GM12878 (cell line): ENCODE measurements around the gene ORM2. TPM values are rescaled to one million over a fixed set of nuclear protein-coding genes. Genes with fewer than 3 reads are reported as not detected.

Source experiments
- ATAC-seq: fragments of 200-7000 bp; cut with Tn5 transposase; 3 replicates; pipeline ENCODE4 v1.9.1; 2020; ENCODE audit warnings: mild to moderate bottlenecking, moderate library complexity
- BruUV-seq: library from RNA; stranded (reverse); fragments of 400-500 nt; replicated peaks from 2 replicates; lab custom pipeline; 2021; lab: Mats Ljungman, UMichigan
- CTCF ChIA-PET: fragments of 300-600 bp; sonication (Branson Sonifier 250); formaldehyde crosslinking; extraction: SDS; loops from one replicate; lab custom pipeline; 2021; ENCODE audit warnings: inconsistent platforms; lab: Yijun Ruan, JAX
- POLR2A ChIA-PET: fragments of 350-600 bp; formaldehyde crosslinking; extraction: SDS; loops from one replicate; lab custom pipeline; 2021; ENCODE audit warnings: inconsistent platforms; lab: Charles Lee
- RAD21 ChIA-PET: fragments of 300-600 bp; sonication (Branson Sonifier 250); formaldehyde crosslinking; loops from one replicate; lab custom pipeline; 2023; ENCODE audit warnings: antibody characterized with exemption; ENCODE audit not compliant: unreplicated experiment; lab: Charles Lee
- SMC1A ChIA-PET: fragments of 300-600 bp; sonication (Branson Sonifier 250); formaldehyde crosslinking; loops from one replicate; lab custom pipeline; 2023; ENCODE audit not compliant: unreplicated experiment, uncharacterized antibody; lab: Charles Lee
- DNase-seq: peaks from one replicate; pipeline ENCODE4 v3.0.0-alpha.2; 2011; ENCODE audit warnings: low read depth, low spot score
- FAIRE-seq: peaks from 3 replicates; lab custom pipeline; 2011; peaks lifted over from hg19 to GRCh38; lab: Jason Lieb, UNC
- H2AFZ ChIP-seq: 2 replicates; pipeline ENCODE4 v1.6.0; 2011; ENCODE audit warnings: low read depth, low read length, control low read depth; ENCODE audit not compliant: control insufficient read depth
- H3K27ac ChIP-seq: 2 replicates; pipeline ENCODE4 v1.5.1; 2011; ENCODE audit warnings: control low read depth; ENCODE audit not compliant: control insufficient read depth, insufficient read depth
- H3K27me3 ChIP-seq, 2 experiments: replicated peaks in 1 of 2; 2 replicates each; pipeline versions ENCODE4 v1.6.0 to v1.6.1; 2011; ENCODE audit warnings: low read length in 1 of 2; ENCODE audit not compliant: control insufficient read depth in 2 of 2, insufficient read depth in 2 of 2
- H3K36me3 ChIP-seq, 2 experiments: 2 replicates each; pipeline ENCODE4 v1.5.1; 2011; ENCODE audit warnings: low read length in 1 of 2; ENCODE audit not compliant: control insufficient read depth in 2 of 2, insufficient read depth in 2 of 2
- H3K4me1 ChIP-seq: 2 replicates; pipeline ENCODE4 v1.6.1; 2011; ENCODE audit warnings: mild to moderate bottlenecking, low read length, moderate library complexity, mixed read lengths; ENCODE audit not compliant: control insufficient read depth, insufficient read depth
- H3K4me2 ChIP-seq: 2 replicates; pipeline ENCODE4 v1.6.0; 2011; ENCODE audit warnings: control low read depth; ENCODE audit not compliant: control insufficient read depth, insufficient read depth
- H3K4me3 ChIP-seq: fragments of 200-600 bp; sonication (generic); 2 replicates; pipeline ENCODE4 v1.5.1; 2016
- H3K79me2 ChIP-seq: 2 replicates; pipeline ENCODE4 v1.6.0; 2011; ENCODE audit warnings: low read length; ENCODE audit not compliant: control insufficient read depth, insufficient read depth
- H3K9ac ChIP-seq: 2 replicates; pipeline ENCODE4 v1.8.0; 2011; ENCODE audit warnings: low read length, control low read depth, mixed read lengths; ENCODE audit not compliant: control insufficient read depth, insufficient read depth
- H3K9me3 ChIP-seq: replicated peaks from 3 replicates; pipeline ENCODE4 v1.5.1; 2011; ENCODE audit warnings: mild to moderate bottlenecking, low read length; ENCODE audit not compliant: control insufficient read depth, insufficient read depth
- H4K20me1 ChIP-seq: 2 replicates; pipeline ENCODE4 v1.6.0; 2011; ENCODE audit not compliant: control insufficient read depth, insufficient read depth
- ATF3 ChIP-seq: IDR thresholded peaks from 2 replicates; pipeline ENCODE4 v1.6.1; 2011; ENCODE audit warnings: low read depth, mild to moderate bottlenecking, low read length, moderate library complexity, borderline replicate concordance; ENCODE audit errors: extremely low read depth
- IKZF2 ChIP-seq, 2 experiments: fragments of 450-650 bp; IDR thresholded peaks; 2 replicates each; pipeline ENCODE4 v1.6.1; 2017; ENCODE audit warnings: mild to moderate bottlenecking in 2 of 2, moderate library complexity in 2 of 2
- KDM1A ChIP-seq: fragments of 200-600 bp; sonication (generic); IDR thresholded peaks from 2 replicates; pipeline ENCODE4 v1.6.1; 2016; ENCODE audit warnings: borderline replicate concordance
- MTA3 ChIP-seq: IDR thresholded peaks from 2 replicates; pipeline ENCODE4 v1.6.1; 2012; ENCODE audit warnings: low read length, inconsistent platforms, borderline replicate concordance
- NKRF ChIP-seq: fragments of 450-650 bp; conservative IDR thresholded peaks from 2 replicates; pipeline ENCODE4 v1.6.1; 2017; ENCODE audit warnings: mild to moderate bottlenecking, moderate library complexity
- NR2C1 ChIP-seq: fragments of 450-650 bp; IDR thresholded peaks from 2 replicates; pipeline ENCODE4 v1.6.1; 2017; ENCODE audit warnings: antibody characterized with exemption, mild to moderate bottlenecking, moderate library complexity
- NR2F1 ChIP-seq: fragments of 450-650 bp; conservative IDR thresholded peaks from 2 replicates; pipeline ENCODE4 v1.6.1; 2017; ENCODE audit warnings: mild to moderate bottlenecking
- PAX8 ChIP-seq: fragments of 450-650 bp; IDR thresholded peaks from 2 replicates; pipeline ENCODE4 v1.6.1; 2017; ENCODE audit warnings: mild to moderate bottlenecking, moderate library complexity
- RCOR1 ChIP-seq: conservative IDR thresholded peaks from 2 replicates; pipeline ENCODE4 v1.6.1; 2012; ENCODE audit warnings: low read depth, low read length, improper control_type of control experiment
- WRNIP1 ChIP-seq: IDR thresholded peaks from 2 replicates; pipeline ENCODE4 v1.6.1; 2011; ENCODE audit warnings: low read depth, low read length, improper control_type of control experiment, borderline replicate concordance
- WGBS: methylation state at CpG from one replicate; pipeline ENCODE4 v1.1.6; 2016; ENCODE audit warnings: low lambda C conversion rate; ENCODE audit not compliant: insufficient replicate concordance, insufficient coverage; ENCODE audit errors: missing lambda C conversion rate; 5-methylcytosine and 5-hydroxymethylcytosine counted together
- in situ Hi-C: fragments of 300-500 bp; cut with MboI; formaldehyde crosslinking; loops from 9 replicates; pipeline ENCODE4 v1.14.3; 2018; ENCODE audit warnings: mixed read lengths
- intact Hi-C: fragments of 100-400 bp; cut with micrococcal nuclease; formaldehyde crosslinking; loops from one replicate; pipeline ENCODE4 v1.14.2; 2022; ENCODE audit not compliant: unreplicated experiment
- polyA plus RNA-seq, 11 experiments: library from polyadenylated mRNA; depleted of rRNA in 4 of 11; unstranded in 6 of 11; stranded (reverse) in 5 of 11; fragments of >200 nt; fragmentation: Nextera tagmentation in 4 of 11; fragmentation: Illumina TruSeq in 1 of 11; extraction: Ambion mirVana in 4 of 11; extraction: Trizol in 1 of 11; gene quantifications; 1 replicate in 1 of 11; 2 replicates in 10 of 11; pipeline versions ENCODE4 v1.2.1 to v1.2.3, GENCODE V29; 2011 to 2016; ENCODE audit warnings: inconsistent platforms in 2 of 11, missing spikeins in 2 of 11, low read depth in 1 of 11
- total RNA-seq, 4 experiments: library from RNA; depleted of rRNA in 3 of 4; stranded (reverse); fragments of >200 nt in 3 of 4; fragmentation: Illumina TruSeq in 1 of 4; extraction: Trizol in 1 of 4; gene quantifications; 2 replicates each; pipeline versions ENCODE4 v1.2.1 to v1.2.3, GENCODE V29; 2013 to 2021
- TF ChIP-seq, protein P1 (sequence below): fragments of 450-650 bp; formaldehyde crosslinking; IDR thresholded peaks from 2 replicates; pipeline ENCODE4 v1.4.0; 2020; ENCODE audit warnings: mild to moderate bottlenecking, moderate library complexity
- TF ChIP-seq, protein P2 (sequence below), 3 experiments: IDR thresholded peaks in 2 of 3; conservative IDR thresholded peaks in 1 of 3; 2 replicates each; pipeline ENCODE4 v1.5.1; 2011; ENCODE audit warnings: low read depth in 3 of 3, low read length in 3 of 3, mild to moderate bottlenecking in 3 of 3, control low read depth in 2 of 3, moderate library complexity in 2 of 3, inconsistent platforms in 1 of 3, mixed read lengths in 1 of 3; ENCODE audit not compliant: control insufficient read depth in 2 of 3, insufficient read depth in 1 of 3; ENCODE audit errors: extremely low read depth in 1 of 3
- TF ChIP-seq, protein P3 (sequence below): IDR thresholded peaks from 2 replicates; pipeline ENCODE4 v1.6.1; 2011; ENCODE audit warnings: mild to moderate bottlenecking, low read depth, low read length, moderate library complexity; ENCODE audit not compliant: insufficient replicate concordance

ORM2 gene
- total and polyA plus RNA-seq, 10 of the 15 experiments (the other 5 are each of a cell fraction or from before 2014, with no cell fraction given), result 0.64 TPM; not detected in 9

- ATAC-seq (peak; percentile 96), DNase-seq (peak; percentile 93), FAIRE-seq (peak; percentile 89)
- peak overlapping the region; percentile 99 for H3K27ac ChIP-seq
- CTCF ChIA-PET, result interaction anchor here (0.9 to 3.9 kb wide), 8 partner anchors 12 to 59 kb away, joined by 3 to 48 read pairs (median 4); partner anchors contain the start of gene AKNA
- intact Hi-C loops, result loop anchor here (1.0 kb wide), 1 partner anchor 12 kb away; no protein-coding TSS in a partner anchor
- in situ Hi-C loops, result no loop called here
- H3K9ac ChIP-seq, result peak overlapping the region; percentile 76
- no peaks in the 10 kb centered on the region for H3K27me3 ChIP-seq
- BruUV-seq, result no TSS peak
- no peaks in the 10 kb centered on the region for H4K20me1 ChIP-seq
- SMC1A ChIA-PET, result interaction anchor here (0.6 to 13.9 kb wide), 6 partner anchors 14 to 281 kb away, joined by 3 to 327 read pairs (median 4); partner anchors contain the start of gene AKNA
- H3K4me2 ChIP-seq, result peak overlapping the region; percentile 72
- WGBS, result 0% methylated on average over 6 of the region's 9 CpGs
- H2AFZ ChIP-seq, result no peak overlapping the region
- H3K4me3 ChIP-seq, result peak overlapping the region; percentile 33; the same call in 1 of the 2 replicates
- H3K79me2 ChIP-seq, result peaks cover 54% of the 10 kb centered on the region
- peaks cover 62% of the 10 kb centered on the region for H3K4me1 ChIP-seq
- no peaks in the 10 kb centered on the region for H3K9me3 ChIP-seq
- peaks cover 44 to 48% of the 10 kb centered on the region in 2 experiments; a peak in 3 of 4 replicates for H3K36me3 ChIP-seq
- POLR2A ChIA-PET, result interaction anchor here (0.6 to 13.2 kb wide), 6 partner anchors 8 to 723 kb away, joined by 3 to 312 read pairs (median 6); partner anchors contain the start of gene AKNA
- RAD21 ChIA-PET, result interaction anchor here (0.5 to 12.9 kb wide), 5 partner anchors 8 to 302 kb away, joined by 3 to 251 read pairs (median 4); partner anchors contain the start of gene AKNA
- TF ChIP-seq ATF3 (no peak), NR2F1 (peak; percentile 70), RCOR1 (no peak), WRNIP1 (no peak), MTA3 (no peak), NR2C1 (peak; percentile 83), PAX8 (no peak), NKRF (no peak; the same call in 1 of the 2 replicates), IKZF2 (IDR thresholded peaks at IDR 0.05) (peak; percentile 89 to 94), KDM1A (no peak)
- TF ChIP-seq, protein P1, sequence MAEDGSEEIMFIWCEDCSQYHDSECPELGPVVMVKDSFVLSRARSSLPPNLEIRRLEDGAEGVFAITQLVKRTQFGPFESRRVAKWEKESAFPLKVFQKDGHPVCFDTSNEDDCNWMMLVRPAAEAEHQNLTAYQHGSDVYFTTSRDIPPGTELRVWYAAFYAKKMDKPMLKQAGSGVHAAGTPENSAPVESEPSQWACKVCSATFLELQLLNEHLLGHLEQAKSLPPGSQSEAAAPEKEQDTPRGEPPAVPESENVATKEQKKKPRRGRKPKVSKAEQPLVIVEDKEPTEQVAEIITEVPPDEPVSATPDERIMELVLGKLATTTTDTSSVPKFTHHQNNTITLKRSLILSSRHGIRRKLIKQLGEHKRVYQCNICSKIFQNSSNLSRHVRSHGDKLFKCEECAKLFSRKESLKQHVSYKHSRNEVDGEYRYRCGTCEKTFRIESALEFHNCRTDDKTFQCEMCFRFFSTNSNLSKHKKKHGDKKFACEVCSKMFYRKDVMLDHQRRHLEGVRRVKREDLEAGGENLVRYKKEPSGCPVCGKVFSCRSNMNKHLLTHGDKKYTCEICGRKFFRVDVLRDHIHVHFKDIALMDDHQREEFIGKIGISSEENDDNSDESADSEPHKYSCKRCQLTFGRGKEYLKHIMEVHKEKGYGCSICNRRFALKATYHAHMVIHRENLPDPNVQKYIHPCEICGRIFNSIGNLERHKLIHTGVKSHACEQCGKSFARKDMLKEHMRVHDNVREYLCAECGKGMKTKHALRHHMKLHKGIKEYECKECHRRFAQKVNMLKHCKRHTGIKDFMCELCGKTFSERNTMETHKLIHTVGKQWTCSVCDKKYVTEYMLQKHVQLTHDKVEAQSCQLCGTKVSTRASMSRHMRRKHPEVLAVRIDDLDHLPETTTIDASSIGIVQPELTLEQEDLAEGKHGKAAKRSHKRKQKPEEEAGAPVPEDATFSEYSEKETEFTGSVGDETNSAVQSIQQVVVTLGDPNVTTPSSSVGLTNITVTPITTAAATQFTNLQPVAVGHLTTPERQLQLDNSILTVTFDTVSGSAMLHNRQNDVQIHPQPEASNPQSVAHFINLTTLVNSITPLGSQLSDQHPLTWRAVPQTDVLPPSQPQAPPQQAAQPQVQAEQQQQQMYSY (CRISPR knock-in tag), result no peak
- TF ChIP-seq, protein P2, sequence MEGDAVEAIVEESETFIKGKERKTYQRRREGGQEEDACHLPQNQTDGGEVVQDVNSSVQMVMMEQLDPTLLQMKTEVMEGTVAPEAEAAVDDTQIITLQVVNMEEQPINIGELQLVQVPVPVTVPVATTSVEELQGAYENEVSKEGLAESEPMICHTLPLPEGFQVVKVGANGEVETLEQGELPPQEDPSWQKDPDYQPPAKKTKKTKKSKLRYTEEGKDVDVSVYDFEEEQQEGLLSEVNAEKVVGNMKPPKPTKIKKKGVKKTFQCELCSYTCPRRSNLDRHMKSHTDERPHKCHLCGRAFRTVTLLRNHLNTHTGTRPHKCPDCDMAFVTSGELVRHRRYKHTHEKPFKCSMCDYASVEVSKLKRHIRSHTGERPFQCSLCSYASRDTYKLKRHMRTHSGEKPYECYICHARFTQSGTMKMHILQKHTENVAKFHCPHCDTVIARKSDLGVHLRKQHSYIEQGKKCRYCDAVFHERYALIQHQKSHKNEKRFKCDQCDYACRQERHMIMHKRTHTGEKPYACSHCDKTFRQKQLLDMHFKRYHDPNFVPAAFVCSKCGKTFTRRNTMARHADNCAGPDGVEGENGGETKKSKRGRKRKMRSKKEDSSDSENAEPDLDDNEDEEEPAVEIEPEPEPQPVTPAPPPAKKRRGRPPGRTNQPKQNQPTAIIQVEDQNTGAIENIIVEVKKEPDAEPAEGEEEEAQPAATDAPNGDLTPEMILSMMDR (IDR thresholded peaks at IDR 0.05 in 2 of 3, conservative IDR thresholded peaks at IDR 0.05 in 1 of 3; ENCODE audit: control insufficient read depth in 2 of 3, extremely low read depth in 1 of 3, insufficient read depth in 1 of 3, low read depth in 3 of 3, low read length in 3 of 3), result peak in 2 of 3 experiments; percentile 0 to 28; a peak in 2 of 6 replicates
- TF ChIP-seq, protein P3, sequence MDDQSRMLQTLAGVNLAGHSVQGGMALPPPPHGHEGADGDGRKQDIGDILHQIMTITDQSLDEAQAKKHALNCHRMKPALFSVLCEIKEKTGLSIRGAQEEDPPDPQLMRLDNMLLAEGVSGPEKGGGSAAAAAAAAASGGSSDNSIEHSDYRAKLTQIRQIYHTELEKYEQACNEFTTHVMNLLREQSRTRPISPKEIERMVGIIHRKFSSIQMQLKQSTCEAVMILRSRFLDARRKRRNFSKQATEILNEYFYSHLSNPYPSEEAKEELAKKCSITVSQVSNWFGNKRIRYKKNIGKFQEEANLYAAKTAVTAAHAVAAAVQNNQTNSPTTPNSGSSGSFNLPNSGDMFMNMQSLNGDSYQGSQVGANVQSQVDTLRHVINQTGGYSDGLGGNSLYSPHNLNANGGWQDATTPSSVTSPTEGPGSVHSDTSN, result peak; percentile 6
These were observed 43.3 kb downstream of the ORM2 start for GRCh38 chr9:114372921-114373448.
